ENCODE data around the gene RASAL2.

DNA sequence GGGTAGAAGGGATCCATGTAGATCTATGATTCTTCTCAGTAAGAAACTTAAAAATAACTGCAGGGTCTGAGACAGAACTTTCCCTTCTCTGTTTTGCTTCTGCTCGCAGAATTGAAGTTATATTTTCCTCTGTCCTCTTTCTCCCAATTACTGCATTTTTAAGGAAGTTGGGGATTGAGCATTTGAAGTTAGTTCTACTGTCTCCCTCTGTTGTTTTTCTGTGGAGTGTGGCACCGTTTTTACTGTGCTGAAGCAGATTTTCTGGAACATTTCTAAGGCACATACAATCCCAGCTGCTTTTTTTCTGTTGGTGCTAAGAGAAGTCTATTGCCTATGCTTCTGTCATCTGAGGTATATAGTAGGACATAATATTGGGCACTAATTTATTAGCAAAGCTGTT is 43.3 kb downstream of the RASAL2 start:
- TF ChIP-seq, protein P1, sequence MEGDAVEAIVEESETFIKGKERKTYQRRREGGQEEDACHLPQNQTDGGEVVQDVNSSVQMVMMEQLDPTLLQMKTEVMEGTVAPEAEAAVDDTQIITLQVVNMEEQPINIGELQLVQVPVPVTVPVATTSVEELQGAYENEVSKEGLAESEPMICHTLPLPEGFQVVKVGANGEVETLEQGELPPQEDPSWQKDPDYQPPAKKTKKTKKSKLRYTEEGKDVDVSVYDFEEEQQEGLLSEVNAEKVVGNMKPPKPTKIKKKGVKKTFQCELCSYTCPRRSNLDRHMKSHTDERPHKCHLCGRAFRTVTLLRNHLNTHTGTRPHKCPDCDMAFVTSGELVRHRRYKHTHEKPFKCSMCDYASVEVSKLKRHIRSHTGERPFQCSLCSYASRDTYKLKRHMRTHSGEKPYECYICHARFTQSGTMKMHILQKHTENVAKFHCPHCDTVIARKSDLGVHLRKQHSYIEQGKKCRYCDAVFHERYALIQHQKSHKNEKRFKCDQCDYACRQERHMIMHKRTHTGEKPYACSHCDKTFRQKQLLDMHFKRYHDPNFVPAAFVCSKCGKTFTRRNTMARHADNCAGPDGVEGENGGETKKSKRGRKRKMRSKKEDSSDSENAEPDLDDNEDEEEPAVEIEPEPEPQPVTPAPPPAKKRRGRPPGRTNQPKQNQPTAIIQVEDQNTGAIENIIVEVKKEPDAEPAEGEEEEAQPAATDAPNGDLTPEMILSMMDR (conservative IDR thresholded peaks at IDR 0.05 in 1 of 2, IDR thresholded peaks at IDR 0.05 in 1 of 2; ENCODE audit: extremely low read depth in 1 of 2, insufficient read depth in 1 of 2, low read depth in 1 of 2, low read length in 2 of 2) = no peak
- TF ChIP-seq EZH2 (IDR thresholded peaks at IDR 0.05; ENCODE audit: borderline replicate concordance, low read length) = no peak

Data from mammary epithelial cell (primary cell).